ENCODE data around the gene PRR19. TPM values are rescaled to one million over a fixed set of nuclear protein-coding genes. Genes with fewer than 3 reads are reported as not detected.

Gene PRR19
- total and polyA plus RNA-seq, 10 of the 15 experiments (the other 5 are each of a cell fraction or from before 2014, with no cell fraction given) = 0.09 to 1.7 (median 0.73) TPM; not detected in 1

GRCh38 chr19:42272535-42272897 is 29.4 kb upstream of the PRR19 start (continued):
- TF ChIP-seq CHD1 (IDR thresholded peaks at IDR 0.05; ENCODE audit: low read depth, low read length) = no peak
- TF ChIP-seq SPI1 (IDR thresholded peaks at IDR 0.05; ENCODE audit: borderline replicate concordance, insufficient read depth, low read depth, low read length) = no peak
- no peak for TF ChIP-seq SREBF2 (IDR thresholded peaks at IDR 0.05; ENCODE audit: low read length)
- no peak for TF ChIP-seq ZBTB4 (CRISPR knock-in tag; IDR thresholded peaks at IDR 0.05)
- TF ChIP-seq POLR2A (IDR thresholded peaks at IDR 0.05; ENCODE audit: low read depth, low read length) = no peak; the same call in 1 of the 2 replicates
- no peak for TF ChIP-seq BHLHE40 (IDR thresholded peaks at IDR 0.05; ENCODE audit: borderline replicate concordance in 1 of 2, low read depth in 2 of 2, low read length in 1 of 2)

- Histone ChIP-seq H4K20me1 (ENCODE audit: control insufficient read depth, insufficient read depth) (no peaks in the 10 kb centered on the region; the same call in 1 of the 2 replicates), H3K9ac (ENCODE audit: control insufficient read depth, insufficient read depth, low read length) (no peak overlapping the region), H3K79me2 (ENCODE audit: control insufficient read depth, insufficient read depth, low read length) (peaks cover 34% of the 10 kb centered on the region), H3K36me3 (ENCODE audit: control insufficient read depth in 2 of 2, insufficient read depth in 2 of 2, low read length in 1 of 2) (peaks cover 3 to 19% of the 10 kb centered on the region in 2 experiments; a peak in 3 of 4 replicates), H2AFZ (ENCODE audit: control insufficient read depth, low read depth, low read length) (no peak overlapping the region), H3K4me1 (ENCODE audit: control insufficient read depth, insufficient read depth, low read length) (peaks cover 28% of the 10 kb centered on the region), H3K4me2 (ENCODE audit: control insufficient read depth, insufficient read depth) (no peak overlapping the region), H3K27ac (ENCODE audit: control insufficient read depth, insufficient read depth) (no peak overlapping the region), H3K27me3 (replicated peaks in 1 of 2; ENCODE audit: control insufficient read depth in 2 of 2, insufficient read depth in 2 of 2, low read length in 1 of 2) (no peaks in the 10 kb centered on the region), H3K4me3 (no peak overlapping the region), H3K9me3 (replicated peaks; ENCODE audit: control insufficient read depth, insufficient read depth, low read length) (no peaks in the 10 kb centered on the region)
- over 99% methylated on average over 23 of the region's 23 CpGs for WGBS (ENCODE audit: insufficient coverage, insufficient replicate concordance, low lambda C conversion rate, missing lambda C conversion rate)
- intact Hi-C loops (cut with micrococcal nuclease; ENCODE audit: unreplicated experiment) (no loop called here), in situ Hi-C loops (cut with MboI) (no loop called here)
- DNase-seq (ENCODE audit: low read depth, low spot score) (no peak), ATAC-seq (no peak), FAIRE-seq (no peak)
- SMC1A ChIA-PET (ENCODE audit: uncharacterized antibody, unreplicated experiment) = no interaction called here
- RAD21 ChIA-PET (ENCODE audit: unreplicated experiment) = no interaction called here
- TF ChIP-seq E2F8 (IDR thresholded peaks at IDR 0.05; ENCODE audit: low read depth, partially characterized antibody) (no peak), RCOR1 (conservative IDR thresholded peaks at IDR 0.05; ENCODE audit: low read depth, low read length) (no peak), BCLAF1 (IDR thresholded peaks at IDR 0.05) (no peak), NFXL1 (IDR thresholded peaks at IDR 0.05; ENCODE audit: borderline replicate concordance) (no peak), BHLHE40 (IDR thresholded peaks at IDR 0.05; ENCODE audit: borderline replicate concordance in 1 of 2, low read depth in 2 of 2, low read length in 1 of 2) (no peak)
- POLR2A ChIA-PET = no interaction called here
- BruUV-seq (replicated peaks) = no TSS peak
- CTCF ChIA-PET = no interaction called here
These were observed 28.9 kb upstream of the PRR19 start for GRCh38 chr19:42272989-42273406.

All from GM12878 (cell line).